H9 (cell line): ENCODE data around the gene CORO1C. TPM values are rescaled to one million over a fixed set of nuclear protein-coding genes. Genes with fewer than 3 reads are reported as not detected.

Experiments used
- DNase-seq: peaks from one replicate; pipeline ENCODE4 v3.0.0-alpha.2; 2017
- H2AFZ ChIP-seq: one replicate; pipeline ENCODE4 v1.6.1; 2013; ENCODE audit warnings: mild to moderate bottlenecking, low read length, control low read depth, moderate library complexity
- H2AK5ac ChIP-seq: 2 replicates; pipeline ENCODE4 v1.6.1; 2013; ENCODE audit warnings: low read length, control low read depth, mixed read lengths; ENCODE audit not compliant: insufficient read length
- H2BK120ac ChIP-seq: one replicate; pipeline ENCODE4 v1.6.1; 2013; ENCODE audit warnings: low read depth, mild to moderate bottlenecking, low read length, control low read depth, inconsistent platforms; ENCODE audit not compliant: poor library complexity, severe bottlenecking
- H2BK12ac ChIP-seq: 2 replicates; pipeline ENCODE4 v1.6.1; 2013; ENCODE audit warnings: low read length, control low read depth, mixed read lengths, low read depth; ENCODE audit not compliant: insufficient read length
- H2BK15ac ChIP-seq: 2 replicates; pipeline ENCODE4 v1.6.1; 2013; ENCODE audit warnings: low read depth, low read length, control low read depth
- H2BK20ac ChIP-seq: one replicate; pipeline ENCODE4 v1.6.1; 2013; ENCODE audit warnings: low read depth, mild to moderate bottlenecking, low read length, control low read depth, inconsistent platforms; ENCODE audit not compliant: poor library complexity, severe bottlenecking
- H2BK5ac ChIP-seq: 2 replicates; pipeline ENCODE4 v1.6.1; 2013; ENCODE audit warnings: low read length, control low read depth, mixed read lengths; ENCODE audit not compliant: insufficient read length
- H3K14ac ChIP-seq: 2 replicates; pipeline ENCODE4 v1.6.1; 2013; ENCODE audit warnings: low read length, control low read depth; ENCODE audit not compliant: insufficient read depth
- H3K18ac ChIP-seq: 2 replicates; pipeline ENCODE4 v1.6.1; 2013; ENCODE audit warnings: low read depth, mild to moderate bottlenecking, mixed read lengths, low read length, control low read depth; ENCODE audit not compliant: insufficient read length
- H3K23ac ChIP-seq: 2 replicates; pipeline ENCODE4 v1.6.1; 2013; ENCODE audit warnings: low read length, control low read depth, mixed read lengths, low read depth; ENCODE audit not compliant: insufficient read length
- H3K23me2 ChIP-seq: 2 replicates; pipeline ENCODE4 v1.6.1; 2013; ENCODE audit warnings: low read depth, mild to moderate bottlenecking, mixed read lengths, low read length, control low read depth; ENCODE audit not compliant: insufficient read length, poor library complexity, severe bottlenecking
- H3K27ac ChIP-seq: 2 replicates; pipeline ENCODE4 v1.5.1; 2013; ENCODE audit warnings: low read length, control low read depth, mixed read lengths, low read depth; ENCODE audit not compliant: insufficient read length
- H3K27me3 ChIP-seq: 2 replicates; pipeline ENCODE4 v1.6.1; 2013; ENCODE audit warnings: low read length, control low read depth, inconsistent platforms; ENCODE audit not compliant: insufficient read depth
- H3K4ac ChIP-seq: 2 replicates; pipeline ENCODE4 v1.6.1; 2013; ENCODE audit warnings: low read depth, mild to moderate bottlenecking, control low read depth, inconsistent platforms, low read length, moderate library complexity
- H3K4me1 ChIP-seq: 2 replicates; pipeline ENCODE4 v1.6.1; 2013; ENCODE audit warnings: low read length, control low read depth, inconsistent platforms; ENCODE audit not compliant: insufficient read depth
- H3K4me2 ChIP-seq: 2 replicates; pipeline ENCODE4 v1.6.1; 2013; ENCODE audit warnings: low read length, control low read depth, mixed read lengths; ENCODE audit not compliant: insufficient read length, insufficient read depth
- H3K56ac ChIP-seq: 2 replicates; pipeline ENCODE4 v1.6.1; 2013; ENCODE audit warnings: low read depth, mild to moderate bottlenecking, mixed read lengths, low read length, control low read depth; ENCODE audit not compliant: insufficient read length
- H3K79me1 ChIP-seq: 2 replicates; pipeline ENCODE4 v1.6.1; 2013; ENCODE audit warnings: low read depth, mild to moderate bottlenecking, moderate library complexity, low read length, control low read depth, inconsistent platforms; ENCODE audit not compliant: insufficient read depth, poor library complexity, severe bottlenecking
- H3K79me2 ChIP-seq: 2 replicates; pipeline ENCODE4 v1.6.1; 2013; ENCODE audit warnings: low read length, control low read depth, inconsistent platforms; ENCODE audit not compliant: insufficient read depth
- H3K9ac ChIP-seq: 2 replicates; pipeline ENCODE4 v1.6.1; 2013; ENCODE audit warnings: low read length, control low read depth, mixed read lengths; ENCODE audit not compliant: insufficient read length; ENCODE audit errors: extremely low read depth
- H3K9me3 ChIP-seq: one replicate; pipeline ENCODE4 v1.6.1; 2013; ENCODE audit warnings: low read depth, low read length, inconsistent platforms; ENCODE audit not compliant: control insufficient read depth
- H3T11ph ChIP-seq: one replicate; pipeline ENCODE4 v1.6.1; 2013; ENCODE audit warnings: mild to moderate bottlenecking, low read length, control low read depth, inconsistent platforms
- H4K20me1 ChIP-seq: one replicate; pipeline ENCODE4 v1.6.1; 2013; ENCODE audit not compliant: control insufficient read depth, insufficient read length, insufficient read depth
- H4K5ac ChIP-seq: 2 replicates; pipeline ENCODE4 v1.6.1; 2013; ENCODE audit warnings: low read depth, mild to moderate bottlenecking, mixed read lengths, low read length, control low read depth; ENCODE audit not compliant: insufficient read length
- H4K8ac ChIP-seq: replicated peaks from 2 replicates; pipeline ENCODE4 v1.6.1; 2013; ENCODE audit warnings: low read length, control low read depth, mixed read lengths, low read depth; ENCODE audit not compliant: insufficient read length
- H4K91ac ChIP-seq: 2 replicates; pipeline ENCODE4 v1.6.1; 2013; ENCODE audit warnings: low read depth, mild to moderate bottlenecking, moderate library complexity, mixed read lengths, low read length, control low read depth; ENCODE audit not compliant: insufficient read length
- H3K27ac Mint-ChIP-seq, 3 experiments: 2 replicates in 2 of 3; 3 replicates in 1 of 3; pipeline ENCODE4 v1.8.0; 2020 to 2021; ENCODE audit warnings: mixed read lengths in 3 of 3, mild to moderate bottlenecking in 1 of 3, moderate library complexity in 1 of 3
- H3K27me3 Mint-ChIP-seq: 2 replicates; pipeline ENCODE4 v1.8.0; 2021; ENCODE audit warnings: low read depth, mild to moderate bottlenecking, moderate library complexity, mixed read lengths
- H3K36me3 Mint-ChIP-seq, 3 experiments: 2 replicates in 2 of 3; 3 replicates in 1 of 3; pipeline ENCODE4 v1.8.0; 2020 to 2021; ENCODE audit warnings: low read depth in 3 of 3, mixed read lengths in 3 of 3; ENCODE audit not compliant: insufficient read depth in 1 of 3
- H3K4me1 Mint-ChIP-seq, 2 experiments: 2 replicates each; pipeline ENCODE4 v1.8.0; 2020; ENCODE audit warnings: mixed read lengths in 2 of 2
- H3K4me3 Mint-ChIP-seq, 2 experiments: 2 replicates in 1 of 2; 3 replicates in 1 of 2; pipeline ENCODE4 v1.8.0; 2020 to 2021; ENCODE audit warnings: mild to moderate bottlenecking in 2 of 2, mixed read lengths in 2 of 2, moderate library complexity in 1 of 2
- H3K9me3 Mint-ChIP-seq, 2 experiments: 2 replicates in 1 of 2; 3 replicates in 1 of 2; pipeline ENCODE4 v1.8.0; 2020; ENCODE audit warnings: mild to moderate bottlenecking in 2 of 2, mixed read lengths in 2 of 2, moderate library complexity in 1 of 2
- WGBS: extraction: QIAGEN DNeasy Blood & Tissue Kit; methylation state at CpG from one replicate; pipeline ENCODE4 v1.1.7; 2013; ENCODE audit warnings: missing lambda C conversion rate, low lambda C conversion rate, mixed read lengths; ENCODE audit not compliant: insufficient read length; ENCODE audit errors: extremely low coverage; 5-methylcytosine and 5-hydroxymethylcytosine counted together
- total RNA-seq: library from RNA; stranded (reverse); gene quantifications from 2 replicates; pipeline ENCODE4 v1.2.1, GENCODE V29; 2021
- TF ChIP-seq, protein P1 (sequence below): fragments of 200-600 bp; sonication (generic); conservative IDR thresholded peaks from 3 replicates; pipeline ENCODE4 v1.8.0; 2021; ENCODE audit warnings: antibody characterized with exemption, mild to moderate bottlenecking

CORO1C gene
- total RNA-seq, 1 experiment from 2014 or later, result 154 TPM

DNA sequence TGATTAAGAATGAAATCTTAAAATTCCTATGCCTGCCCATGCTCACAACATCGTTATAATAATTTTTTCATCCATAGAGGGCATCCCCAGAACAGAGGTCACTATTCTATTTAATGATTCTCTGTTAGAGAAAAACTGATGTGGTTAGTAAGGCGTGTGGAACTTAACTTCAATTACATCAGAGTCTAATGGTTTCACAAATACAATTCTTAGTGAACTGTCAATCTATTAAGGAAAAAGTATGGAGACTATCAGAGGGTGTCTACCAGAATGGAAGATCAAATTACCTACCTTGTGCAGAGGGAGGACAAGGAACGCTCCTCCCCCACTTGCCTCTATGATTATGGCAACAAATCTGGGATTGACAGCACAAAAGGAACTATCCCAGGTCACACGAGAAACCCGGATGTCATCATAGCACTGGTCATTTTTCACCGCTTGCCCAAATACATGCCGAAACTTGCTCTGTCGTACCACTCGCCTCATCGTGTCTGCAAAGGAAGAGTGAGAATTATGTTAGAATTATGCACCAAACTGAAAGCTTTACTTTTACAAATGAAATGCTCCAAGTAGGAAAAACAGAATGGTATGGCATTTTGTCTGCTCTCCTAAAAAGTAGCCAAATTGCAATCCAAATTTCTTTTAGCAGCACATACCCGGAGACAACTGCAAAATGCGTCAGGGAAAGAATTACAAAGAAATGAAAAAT lies 30.3 kb downstream of the CORO1C start:
- H3K4me1 ChIP-seq, result peaks cover 6% of the 10 kb centered on the region; the same call in 1 of the 2 replicates
- TF ChIP-seq, protein P1, sequence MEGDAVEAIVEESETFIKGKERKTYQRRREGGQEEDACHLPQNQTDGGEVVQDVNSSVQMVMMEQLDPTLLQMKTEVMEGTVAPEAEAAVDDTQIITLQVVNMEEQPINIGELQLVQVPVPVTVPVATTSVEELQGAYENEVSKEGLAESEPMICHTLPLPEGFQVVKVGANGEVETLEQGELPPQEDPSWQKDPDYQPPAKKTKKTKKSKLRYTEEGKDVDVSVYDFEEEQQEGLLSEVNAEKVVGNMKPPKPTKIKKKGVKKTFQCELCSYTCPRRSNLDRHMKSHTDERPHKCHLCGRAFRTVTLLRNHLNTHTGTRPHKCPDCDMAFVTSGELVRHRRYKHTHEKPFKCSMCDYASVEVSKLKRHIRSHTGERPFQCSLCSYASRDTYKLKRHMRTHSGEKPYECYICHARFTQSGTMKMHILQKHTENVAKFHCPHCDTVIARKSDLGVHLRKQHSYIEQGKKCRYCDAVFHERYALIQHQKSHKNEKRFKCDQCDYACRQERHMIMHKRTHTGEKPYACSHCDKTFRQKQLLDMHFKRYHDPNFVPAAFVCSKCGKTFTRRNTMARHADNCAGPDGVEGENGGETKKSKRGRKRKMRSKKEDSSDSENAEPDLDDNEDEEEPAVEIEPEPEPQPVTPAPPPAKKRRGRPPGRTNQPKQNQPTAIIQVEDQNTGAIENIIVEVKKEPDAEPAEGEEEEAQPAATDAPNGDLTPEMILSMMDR, result no peak
- H2AK5ac ChIP-seq, result no peak overlapping the region
- no peak overlapping the region for H3K18ac ChIP-seq
- Mint-ChIP-seq H3K4me3 (no peak overlapping the region), H3K36me3 (peaks cover 16 to 44% (median 27%) of the 10 kb centered on the region in 3 experiments), H3K9me3 (no peaks in the 10 kb centered on the region), H3K27me3 (no peaks in the 10 kb centered on the region), H3K4me1 (peaks cover 40 to 43% of the 10 kb centered on the region in 2 experiments), H3K27ac (0 out of 7 replicates have a peak overlapping the region, but pooled peaks of 1 of the 3 experiments have one; percentile 64)
- H4K5ac ChIP-seq, result no peak overlapping the region
- H2BK20ac ChIP-seq, result no peak overlapping the region
- no peak overlapping the region for H3K9ac ChIP-seq
- no peak overlapping the region for H2BK5ac ChIP-seq
- no peaks in the 10 kb centered on the region for H3K27me3 ChIP-seq
- H2BK12ac ChIP-seq, result no peak overlapping the region
- H3K79me2 ChIP-seq, result peaks cover 6% of the 10 kb centered on the region; the same call in 1 of the 2 replicates
- no peak overlapping the region for H4K91ac ChIP-seq
- H3K4ac ChIP-seq, result no peak overlapping the region
- no CpG with 5 or more reads among the region's 12 CpGs for WGBS
- no peak overlapping the region for H3K23ac ChIP-seq
- H3K79me1 ChIP-seq, result peaks cover 4% of the 10 kb centered on the region
- no peak for DNase-seq
- H4K8ac ChIP-seq, result no peak overlapping the region
- H3K14ac ChIP-seq, result no peak overlapping the region
- no peak overlapping the region for H3K27ac ChIP-seq
- no peak overlapping the region for H2BK15ac ChIP-seq
- no peaks in the 10 kb centered on the region for H3K9me3 ChIP-seq
- H3T11ph ChIP-seq, result no peak overlapping the region
- no peak overlapping the region for H2AFZ ChIP-seq
- H3K56ac ChIP-seq, result no peak overlapping the region
- peaks cover 2% of the 10 kb centered on the region for H4K20me1 ChIP-seq
- H3K23me2 ChIP-seq, result no peaks in the 10 kb centered on the region
- no peak overlapping the region for H2BK120ac ChIP-seq
- H3K4me2 ChIP-seq, result no peak overlapping the region
